ENCODE results near the gene TRIM14.
"Not testable (repeated sequence)": the region's sequence is repeated elsewhere in the genome, so short reads cannot be mapped to it uniquely, and the experiment has no call there.

DNA sequence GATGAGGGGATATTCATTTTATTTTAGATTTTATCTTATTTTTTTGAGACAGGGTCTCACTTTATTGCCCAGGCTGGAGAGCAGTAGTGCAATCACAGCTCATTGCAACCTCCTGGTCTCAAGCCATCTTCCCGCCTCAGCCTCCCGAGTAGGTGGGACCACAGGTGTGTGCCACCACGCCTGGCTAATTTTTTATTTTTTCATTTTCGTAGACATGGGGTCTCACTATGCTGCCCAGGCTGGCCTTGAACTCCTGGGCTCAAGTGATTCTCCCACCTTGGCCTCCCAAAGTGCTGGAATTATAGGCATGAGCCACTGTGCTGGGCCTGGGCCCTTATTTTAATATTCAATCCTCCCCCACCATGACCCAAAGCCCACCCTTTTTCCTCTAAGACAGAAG, 11.0 kb upstream of the TRIM14 start:
- TF ChIP-seq, protein P1, sequence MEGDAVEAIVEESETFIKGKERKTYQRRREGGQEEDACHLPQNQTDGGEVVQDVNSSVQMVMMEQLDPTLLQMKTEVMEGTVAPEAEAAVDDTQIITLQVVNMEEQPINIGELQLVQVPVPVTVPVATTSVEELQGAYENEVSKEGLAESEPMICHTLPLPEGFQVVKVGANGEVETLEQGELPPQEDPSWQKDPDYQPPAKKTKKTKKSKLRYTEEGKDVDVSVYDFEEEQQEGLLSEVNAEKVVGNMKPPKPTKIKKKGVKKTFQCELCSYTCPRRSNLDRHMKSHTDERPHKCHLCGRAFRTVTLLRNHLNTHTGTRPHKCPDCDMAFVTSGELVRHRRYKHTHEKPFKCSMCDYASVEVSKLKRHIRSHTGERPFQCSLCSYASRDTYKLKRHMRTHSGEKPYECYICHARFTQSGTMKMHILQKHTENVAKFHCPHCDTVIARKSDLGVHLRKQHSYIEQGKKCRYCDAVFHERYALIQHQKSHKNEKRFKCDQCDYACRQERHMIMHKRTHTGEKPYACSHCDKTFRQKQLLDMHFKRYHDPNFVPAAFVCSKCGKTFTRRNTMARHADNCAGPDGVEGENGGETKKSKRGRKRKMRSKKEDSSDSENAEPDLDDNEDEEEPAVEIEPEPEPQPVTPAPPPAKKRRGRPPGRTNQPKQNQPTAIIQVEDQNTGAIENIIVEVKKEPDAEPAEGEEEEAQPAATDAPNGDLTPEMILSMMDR (IDR thresholded peaks at IDR 0.05), result not testable (repeated sequence)
- TF ChIP-seq POLR2A, POLR2AphosphoS5 (IDR thresholded peaks at IDR 0.05): not testable (repeated sequence)
